GM23338 (cell line): ENCODE measurements around the gene MYH7. TPM values are rescaled to one million over a fixed set of nuclear protein-coding genes. Genes with fewer than 3 reads are reported as not detected.

ENCODE experiments used
- CREB1 ChIP-seq: fragments of 250-450 bp; sonication (Bioruptor Pico); IDR thresholded peaks from 2 replicates; pipeline ENCODE4 v1.5.0; 2020; ENCODE audit warnings: low read depth, mild to moderate bottlenecking, moderate library complexity
- EZH2 ChIP-seq: fragments of 200-600 bp; sonication (generic); IDR thresholded peaks from one replicate; pipeline ENCODE4 v1.8.0; 2017; ENCODE audit warnings: antibody characterized with exemption, mild to moderate bottlenecking, low read depth; ENCODE audit not compliant: unreplicated experiment
- EZH2phosphoT487 ChIP-seq: fragments of 200-600 bp; sonication (generic); IDR thresholded peaks from one replicate; pipeline ENCODE4 v1.8.1; 2018; ENCODE audit warnings: antibody characterized with exemption; ENCODE audit not compliant: unreplicated experiment
- JUNB ChIP-seq: IDR thresholded peaks from one replicate; pipeline ENCODE4 v1.6.1; 2016; ENCODE audit warnings: antibody characterized with exemption; ENCODE audit not compliant: unreplicated experiment
- NANOG ChIP-seq: IDR thresholded peaks from 2 replicates; pipeline ENCODE4 v1.6.1; 2016; ENCODE audit warnings: antibody characterized with exemption, borderline replicate concordance
- POLR2AphosphoS5 ChIP-seq: IDR thresholded peaks from 2 replicates; pipeline ENCODE4 v1.6.1; 2016; ENCODE audit warnings: antibody characterized with exemption, low read depth
- STAT1 ChIP-seq: IDR thresholded peaks from one replicate; pipeline ENCODE4 v1.6.1; 2016; ENCODE audit warnings: antibody characterized with exemption; ENCODE audit not compliant: unreplicated experiment
- ZNF114 ChIP-seq: fragments of 250-450 bp; sonication (Bioruptor Pico); IDR thresholded peaks from 2 replicates; pipeline ENCODE4 v1.5.0; 2020; ENCODE audit warnings: mild to moderate bottlenecking, moderate library complexity
- ZNF331 ChIP-seq: fragments of 250-450 bp; sonication (Bioruptor Pico); IDR thresholded peaks from 2 replicates; pipeline ENCODE4 v1.5.0; 2020; ENCODE audit warnings: low read depth, mild to moderate bottlenecking, moderate library complexity
- polyA plus RNA-seq: library from polyadenylated mRNA; unstranded; fragments of >200 nt; fragmentation: Nextera tagmentation; extraction: Ambion mirVana; gene quantifications from 2 replicates; pipeline ENCODE4 v1.2.1, GENCODE V29; 2016
- total RNA-seq: library from RNA; depleted of rRNA; stranded (reverse); fragments of >200 nt; shearing (Covaris generic); gene quantifications from 2 replicates; pipeline ENCODE4 v1.2.3, GENCODE V29; 2014
- TF ChIP-seq, protein P1 (sequence below): fragments of 250-450 bp; sonication (Bioruptor Pico); IDR thresholded peaks from 2 replicates; pipeline ENCODE4 v1.5.0; 2020; ENCODE audit warnings: mild to moderate bottlenecking, moderate library complexity
- TF ChIP-seq, protein P2 (sequence below): IDR thresholded peaks from 2 replicates; pipeline ENCODE4 v1.6.1; 2016; ENCODE audit warnings: antibody characterized with exemption
- TF ChIP-seq, protein P3 (sequence below), 2 experiments: fragments of 200-600 bp in 1 of 2; sonication (generic) in 1 of 2; conservative IDR thresholded peaks; 2 replicates each; pipeline versions ENCODE4 v1.5.1 to v1.6.1; 2016 to 2017; ENCODE audit warnings: antibody characterized with exemption in 2 of 2, low read depth in 2 of 2, mild to moderate bottlenecking in 2 of 2, moderate library complexity in 1 of 2

MYH7 gene
- total and polyA plus RNA-seq, 2 experiments from 2014 or later, result not detected

DNA sequence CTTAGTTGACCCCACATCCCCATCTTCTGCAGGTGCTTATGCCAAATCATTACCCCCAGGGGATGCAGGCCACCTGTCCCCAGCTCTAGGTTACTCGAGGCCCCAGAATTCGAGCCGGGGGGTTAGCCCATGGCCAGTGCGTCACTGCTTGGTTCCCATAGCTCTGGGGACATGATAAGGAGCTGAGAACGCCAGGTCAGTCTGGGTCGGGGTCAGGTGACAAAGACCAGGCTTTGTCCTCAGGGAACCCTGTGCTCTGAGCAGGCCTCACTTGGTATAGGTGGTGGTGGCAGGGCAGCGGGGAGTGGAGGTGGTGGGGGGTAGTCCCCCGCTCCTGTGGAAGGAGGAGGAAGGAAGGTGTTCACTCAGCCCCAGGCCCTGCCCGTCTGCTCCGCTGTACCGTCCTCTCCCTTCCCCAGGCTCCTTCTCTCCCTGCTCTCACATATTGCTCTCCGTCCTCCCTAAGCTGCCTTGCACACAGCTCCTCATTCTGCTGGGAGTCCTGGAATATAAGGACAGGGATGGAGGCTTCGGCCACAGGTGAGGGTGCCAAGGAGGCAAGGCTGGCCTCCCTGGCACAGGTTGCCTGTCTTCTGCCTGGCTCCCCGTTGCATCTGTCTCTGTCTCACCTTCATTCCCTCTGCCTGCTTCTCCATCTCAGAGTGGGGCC lies 25.4 kb downstream of the MYH7 start (continued):
- TF ChIP-seq, protein P1, sequence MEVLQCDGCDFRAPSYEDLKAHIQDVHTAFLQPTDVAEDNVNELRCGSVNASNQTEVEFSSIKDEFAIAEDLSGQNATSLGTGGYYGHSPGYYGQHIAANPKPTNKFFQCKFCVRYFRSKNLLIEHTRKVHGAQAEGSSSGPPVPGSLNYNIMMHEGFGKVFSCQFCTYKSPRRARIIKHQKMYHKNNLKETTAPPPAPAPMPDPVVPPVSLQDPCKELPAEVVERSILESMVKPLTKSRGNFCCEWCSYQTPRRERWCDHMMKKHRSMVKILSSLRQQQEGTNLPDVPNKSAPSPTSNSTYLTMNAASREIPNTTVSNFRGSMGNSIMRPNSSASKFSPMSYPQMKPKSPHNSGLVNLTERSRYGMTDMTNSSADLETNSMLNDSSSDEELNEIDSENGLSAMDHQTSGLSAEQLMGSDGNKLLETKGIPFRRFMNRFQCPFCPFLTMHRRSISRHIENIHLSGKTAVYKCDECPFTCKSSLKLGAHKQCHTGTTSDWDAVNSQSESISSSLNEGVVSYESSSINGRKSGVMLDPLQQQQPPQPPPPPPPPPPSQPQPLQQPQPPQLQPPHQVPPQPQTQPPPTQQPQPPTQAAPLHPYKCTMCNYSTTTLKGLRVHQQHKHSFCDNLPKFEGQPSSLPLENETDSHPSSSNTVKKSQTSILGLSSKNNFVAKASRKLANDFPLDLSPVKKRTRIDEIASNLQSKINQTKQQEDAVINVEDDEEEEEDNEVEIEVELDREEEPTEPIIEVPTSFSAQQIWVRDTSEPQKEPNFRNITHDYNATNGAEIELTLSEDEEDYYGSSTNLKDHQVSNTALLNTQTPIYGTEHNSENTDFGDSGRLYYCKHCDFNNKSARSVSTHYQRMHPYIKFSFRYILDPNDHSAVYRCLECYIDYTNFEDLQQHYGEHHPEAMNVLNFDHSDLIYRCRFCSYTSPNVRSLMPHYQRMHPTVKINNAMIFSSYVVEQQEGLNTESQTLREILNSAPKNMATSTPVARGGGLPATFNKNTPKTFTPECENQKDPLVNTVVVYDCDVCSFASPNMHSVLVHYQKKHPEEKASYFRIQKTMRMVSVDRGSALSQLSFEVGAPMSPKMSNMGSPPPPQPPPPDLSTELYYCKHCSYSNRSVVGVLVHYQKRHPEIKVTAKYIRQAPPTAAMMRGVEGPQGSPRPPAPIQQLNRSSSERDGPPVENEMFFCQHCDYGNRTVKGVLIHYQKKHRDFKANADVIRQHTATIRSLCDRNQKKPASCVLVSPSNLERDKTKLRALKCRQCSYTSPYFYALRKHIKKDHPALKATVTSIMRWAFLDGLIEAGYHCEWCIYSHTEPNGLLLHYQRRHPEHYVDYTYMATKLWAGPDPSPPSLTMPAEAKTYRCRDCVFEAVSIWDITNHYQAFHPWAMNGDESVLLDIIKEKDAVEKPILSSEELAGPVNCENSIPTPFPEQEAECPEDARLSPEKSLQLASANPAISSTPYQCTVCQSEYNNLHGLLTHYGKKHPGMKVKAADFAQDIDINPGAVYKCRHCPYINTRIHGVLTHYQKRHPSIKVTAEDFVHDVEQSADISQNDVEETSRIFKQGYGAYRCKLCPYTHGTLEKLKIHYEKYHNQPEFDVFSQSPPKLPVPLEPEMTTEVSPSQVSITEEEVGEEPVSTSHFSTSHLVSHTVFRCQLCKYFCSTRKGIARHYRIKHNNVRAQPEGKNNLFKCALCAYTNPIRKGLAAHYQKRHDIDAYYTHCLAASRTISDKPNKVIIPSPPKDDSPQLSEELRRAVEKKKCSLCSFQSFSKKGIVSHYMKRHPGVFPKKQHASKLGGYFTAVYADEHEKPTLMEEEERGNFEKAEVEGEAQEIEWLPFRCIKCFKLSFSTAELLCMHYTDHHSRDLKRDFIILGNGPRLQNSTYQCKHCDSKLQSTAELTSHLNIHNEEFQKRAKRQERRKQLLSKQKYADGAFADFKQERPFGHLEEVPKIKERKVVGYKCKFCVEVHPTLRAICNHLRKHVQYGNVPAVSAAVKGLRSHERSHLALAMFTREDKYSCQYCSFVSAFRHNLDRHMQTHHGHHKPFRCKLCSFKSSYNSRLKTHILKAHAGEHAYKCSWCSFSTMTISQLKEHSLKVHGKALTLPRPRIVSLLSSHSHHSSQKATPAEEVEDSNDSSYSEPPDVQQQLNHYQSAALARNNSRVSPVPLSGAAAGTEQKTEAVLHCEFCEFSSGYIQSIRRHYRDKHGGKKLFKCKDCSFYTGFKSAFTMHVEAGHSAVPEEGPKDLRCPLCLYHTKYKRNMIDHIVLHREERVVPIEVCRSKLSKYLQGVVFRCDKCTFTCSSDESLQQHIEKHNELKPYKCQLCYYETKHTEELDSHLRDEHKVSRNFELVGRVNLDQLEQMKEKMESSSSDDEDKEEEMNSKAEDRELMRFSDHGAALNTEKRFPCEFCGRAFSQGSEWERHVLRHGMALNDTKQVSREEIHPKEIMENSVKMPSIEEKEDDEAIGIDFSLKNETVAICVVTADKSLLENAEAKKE (CRISPR knock-in tag), result no peak
- TF ChIP-seq POLR2AphosphoS5, result no peak
- TF ChIP-seq EZH2, result no peak
- no peak for TF ChIP-seq EZH2phosphoT487
- no peak for TF ChIP-seq ZNF114 (CRISPR knock-in tag)
- TF ChIP-seq, protein P2, sequence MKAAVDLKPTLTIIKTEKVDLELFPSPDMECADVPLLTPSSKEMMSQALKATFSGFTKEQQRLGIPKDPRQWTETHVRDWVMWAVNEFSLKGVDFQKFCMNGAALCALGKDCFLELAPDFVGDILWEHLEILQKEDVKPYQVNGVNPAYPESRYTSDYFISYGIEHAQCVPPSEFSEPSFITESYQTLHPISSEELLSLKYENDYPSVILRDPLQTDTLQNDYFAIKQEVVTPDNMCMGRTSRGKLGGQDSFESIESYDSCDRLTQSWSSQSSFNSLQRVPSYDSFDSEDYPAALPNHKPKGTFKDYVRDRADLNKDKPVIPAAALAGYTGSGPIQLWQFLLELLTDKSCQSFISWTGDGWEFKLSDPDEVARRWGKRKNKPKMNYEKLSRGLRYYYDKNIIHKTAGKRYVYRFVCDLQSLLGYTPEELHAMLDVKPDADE, result no peak
- TF ChIP-seq, protein P3, sequence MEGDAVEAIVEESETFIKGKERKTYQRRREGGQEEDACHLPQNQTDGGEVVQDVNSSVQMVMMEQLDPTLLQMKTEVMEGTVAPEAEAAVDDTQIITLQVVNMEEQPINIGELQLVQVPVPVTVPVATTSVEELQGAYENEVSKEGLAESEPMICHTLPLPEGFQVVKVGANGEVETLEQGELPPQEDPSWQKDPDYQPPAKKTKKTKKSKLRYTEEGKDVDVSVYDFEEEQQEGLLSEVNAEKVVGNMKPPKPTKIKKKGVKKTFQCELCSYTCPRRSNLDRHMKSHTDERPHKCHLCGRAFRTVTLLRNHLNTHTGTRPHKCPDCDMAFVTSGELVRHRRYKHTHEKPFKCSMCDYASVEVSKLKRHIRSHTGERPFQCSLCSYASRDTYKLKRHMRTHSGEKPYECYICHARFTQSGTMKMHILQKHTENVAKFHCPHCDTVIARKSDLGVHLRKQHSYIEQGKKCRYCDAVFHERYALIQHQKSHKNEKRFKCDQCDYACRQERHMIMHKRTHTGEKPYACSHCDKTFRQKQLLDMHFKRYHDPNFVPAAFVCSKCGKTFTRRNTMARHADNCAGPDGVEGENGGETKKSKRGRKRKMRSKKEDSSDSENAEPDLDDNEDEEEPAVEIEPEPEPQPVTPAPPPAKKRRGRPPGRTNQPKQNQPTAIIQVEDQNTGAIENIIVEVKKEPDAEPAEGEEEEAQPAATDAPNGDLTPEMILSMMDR (conservative IDR thresholded peaks at IDR 0.05; ENCODE audit: low read depth in 2 of 2), result no peak
- no peak for TF ChIP-seq NANOG
- no peak for TF ChIP-seq CREB1 (CRISPR knock-in tag)
- TF ChIP-seq JUNB, result no peak
- TF ChIP-seq STAT1, result no peak
- no peak for TF ChIP-seq ZNF331 (CRISPR knock-in tag)
